HL-60 (cell line): ENCODE measurements around the gene SF3B3.

Experiments
- DNase-seq, 2 experiments: peaks; one replicate each; pipeline ENCODE4 v3.0.0-alpha.2; 2010 to 2020; ENCODE audit warnings: low read depth in 1 of 2, low spot score in 1 of 2
- H3K27ac ChIP-seq: fragments of 250-450 bp; sonication (Bioruptor Pico); replicated peaks from 2 replicates; pipeline ENCODE4 v1.5.1; 2020; ENCODE audit warnings: mild to moderate bottlenecking, moderate library complexity
- H3K27me3 ChIP-seq: fragments of 250-450 bp; sonication (Bioruptor Pico); 2 replicates; pipeline ENCODE4 v1.5.1; 2021; ENCODE audit warnings: mild to moderate bottlenecking, moderate library complexity; ENCODE audit not compliant: insufficient read depth, poor library complexity, severe bottlenecking
- H3K4me3 ChIP-seq: replicated peaks from 2 replicates; pipeline ENCODE4 v1.5.1; 2011; ENCODE audit warnings: mild to moderate bottlenecking, control low read depth, low read length; ENCODE audit not compliant: insufficient read depth
- GABPA ChIP-seq: IDR thresholded peaks from 2 replicates; pipeline ENCODE4 v1.6.1; 2012; ENCODE audit warnings: low read depth
- POLR2AphosphoS5 ChIP-seq: IDR thresholded peaks from 2 replicates; pipeline ENCODE4 v1.6.1; 2012; ENCODE audit warnings: low read depth
- SPI1 ChIP-seq: IDR thresholded peaks from 2 replicates; pipeline ENCODE4 v1.6.1; 2012; ENCODE audit warnings: low read depth, mild to moderate bottlenecking, borderline replicate concordance
- TF ChIP-seq, protein P1 (sequence below): IDR thresholded peaks from 2 replicates; pipeline ENCODE4 v1.6.1; 2012; ENCODE audit warnings: low read depth; ENCODE audit not compliant: insufficient replicate concordance
- TF ChIP-seq, protein P2 (sequence below): IDR thresholded peaks from one replicate; pipeline ENCODE4 v1.5.1; 2011; ENCODE audit warnings: low read length, control low read depth, inconsistent platforms; ENCODE audit not compliant: insufficient read depth

Gene SF3B3

DNA sequence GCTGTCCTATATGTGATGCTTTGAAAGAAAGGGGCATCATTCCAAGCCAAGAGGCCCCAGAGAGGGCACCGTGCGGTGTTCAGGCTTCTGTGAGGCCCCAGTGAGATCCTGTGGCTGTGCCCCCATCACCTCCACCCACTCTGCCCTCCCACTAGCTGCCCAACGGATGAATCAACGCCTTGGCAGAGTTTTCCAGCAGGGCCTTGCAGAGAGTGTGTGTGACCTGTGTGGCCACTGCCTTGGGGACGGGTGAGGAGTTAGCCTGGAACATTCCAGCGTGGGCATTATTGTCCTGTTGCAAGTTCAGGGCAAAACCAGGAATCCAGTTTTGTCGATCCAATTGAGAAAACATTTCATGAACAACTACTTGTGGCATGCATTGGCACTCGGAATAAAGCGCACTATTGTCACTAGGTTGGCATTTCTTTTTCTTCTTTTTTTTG, 53.7 kb downstream of the SF3B3 start:
- TF ChIP-seq GABPA = no peak
- TF ChIP-seq SPI1 = no peak
- TF ChIP-seq, protein P1, sequence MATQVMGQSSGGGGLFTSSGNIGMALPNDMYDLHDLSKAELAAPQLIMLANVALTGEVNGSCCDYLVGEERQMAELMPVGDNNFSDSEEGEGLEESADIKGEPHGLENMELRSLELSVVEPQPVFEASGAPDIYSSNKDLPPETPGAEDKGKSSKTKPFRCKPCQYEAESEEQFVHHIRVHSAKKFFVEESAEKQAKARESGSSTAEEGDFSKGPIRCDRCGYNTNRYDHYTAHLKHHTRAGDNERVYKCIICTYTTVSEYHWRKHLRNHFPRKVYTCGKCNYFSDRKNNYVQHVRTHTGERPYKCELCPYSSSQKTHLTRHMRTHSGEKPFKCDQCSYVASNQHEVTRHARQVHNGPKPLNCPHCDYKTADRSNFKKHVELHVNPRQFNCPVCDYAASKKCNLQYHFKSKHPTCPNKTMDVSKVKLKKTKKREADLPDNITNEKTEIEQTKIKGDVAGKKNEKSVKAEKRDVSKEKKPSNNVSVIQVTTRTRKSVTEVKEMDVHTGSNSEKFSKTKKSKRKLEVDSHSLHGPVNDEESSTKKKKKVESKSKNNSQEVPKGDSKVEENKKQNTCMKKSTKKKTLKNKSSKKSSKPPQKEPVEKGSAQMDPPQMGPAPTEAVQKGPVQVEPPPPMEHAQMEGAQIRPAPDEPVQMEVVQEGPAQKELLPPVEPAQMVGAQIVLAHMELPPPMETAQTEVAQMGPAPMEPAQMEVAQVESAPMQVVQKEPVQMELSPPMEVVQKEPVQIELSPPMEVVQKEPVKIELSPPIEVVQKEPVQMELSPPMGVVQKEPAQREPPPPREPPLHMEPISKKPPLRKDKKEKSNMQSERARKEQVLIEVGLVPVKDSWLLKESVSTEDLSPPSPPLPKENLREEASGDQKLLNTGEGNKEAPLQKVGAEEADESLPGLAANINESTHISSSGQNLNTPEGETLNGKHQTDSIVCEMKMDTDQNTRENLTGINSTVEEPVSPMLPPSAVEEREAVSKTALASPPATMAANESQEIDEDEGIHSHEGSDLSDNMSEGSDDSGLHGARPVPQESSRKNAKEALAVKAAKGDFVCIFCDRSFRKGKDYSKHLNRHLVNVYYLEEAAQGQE = no peak
- TF ChIP-seq, protein P2, sequence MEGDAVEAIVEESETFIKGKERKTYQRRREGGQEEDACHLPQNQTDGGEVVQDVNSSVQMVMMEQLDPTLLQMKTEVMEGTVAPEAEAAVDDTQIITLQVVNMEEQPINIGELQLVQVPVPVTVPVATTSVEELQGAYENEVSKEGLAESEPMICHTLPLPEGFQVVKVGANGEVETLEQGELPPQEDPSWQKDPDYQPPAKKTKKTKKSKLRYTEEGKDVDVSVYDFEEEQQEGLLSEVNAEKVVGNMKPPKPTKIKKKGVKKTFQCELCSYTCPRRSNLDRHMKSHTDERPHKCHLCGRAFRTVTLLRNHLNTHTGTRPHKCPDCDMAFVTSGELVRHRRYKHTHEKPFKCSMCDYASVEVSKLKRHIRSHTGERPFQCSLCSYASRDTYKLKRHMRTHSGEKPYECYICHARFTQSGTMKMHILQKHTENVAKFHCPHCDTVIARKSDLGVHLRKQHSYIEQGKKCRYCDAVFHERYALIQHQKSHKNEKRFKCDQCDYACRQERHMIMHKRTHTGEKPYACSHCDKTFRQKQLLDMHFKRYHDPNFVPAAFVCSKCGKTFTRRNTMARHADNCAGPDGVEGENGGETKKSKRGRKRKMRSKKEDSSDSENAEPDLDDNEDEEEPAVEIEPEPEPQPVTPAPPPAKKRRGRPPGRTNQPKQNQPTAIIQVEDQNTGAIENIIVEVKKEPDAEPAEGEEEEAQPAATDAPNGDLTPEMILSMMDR = no peak
- TF ChIP-seq POLR2AphosphoS5 = no peak
- no peak overlapping the region for H3K4me3 ChIP-seq
- no peak overlapping the region for H3K27ac ChIP-seq
- H3K27me3 ChIP-seq = no peaks in the 10 kb centered on the region
- DNase-seq = no peak

DNA sequence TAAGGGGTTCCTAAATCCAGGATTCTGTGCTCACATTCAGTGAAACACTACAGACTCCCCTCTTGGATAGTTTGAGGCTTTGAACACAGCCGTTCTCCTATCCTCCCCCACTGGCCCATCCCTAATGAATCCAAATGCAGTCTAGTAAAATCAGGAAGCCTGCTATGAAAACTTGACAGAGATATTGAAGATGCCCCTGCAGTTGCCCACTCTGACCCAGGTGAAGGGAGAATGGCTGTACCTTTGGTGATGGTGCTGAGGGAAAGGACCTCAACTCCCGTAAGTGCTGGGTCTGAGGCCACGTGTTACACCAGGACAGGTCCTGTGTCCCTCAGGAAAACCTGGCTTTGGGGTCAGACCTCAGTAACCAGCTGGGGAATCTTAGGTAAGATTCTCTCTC, 54.4 kb downstream of the SF3B3 start:
- Histone ChIP-seq H3K27me3 (no peaks in the 10 kb centered on the region), H3K27ac (no peak overlapping the region), H3K4me3 (no peak overlapping the region)
- DNase-seq = no peak
- TF ChIP-seq, protein P1 = no peak
- TF ChIP-seq GABPA = no peak
- TF ChIP-seq, protein P2 = no peak
- no peak for TF ChIP-seq SPI1
- no peak for TF ChIP-seq POLR2AphosphoS5

DNA sequence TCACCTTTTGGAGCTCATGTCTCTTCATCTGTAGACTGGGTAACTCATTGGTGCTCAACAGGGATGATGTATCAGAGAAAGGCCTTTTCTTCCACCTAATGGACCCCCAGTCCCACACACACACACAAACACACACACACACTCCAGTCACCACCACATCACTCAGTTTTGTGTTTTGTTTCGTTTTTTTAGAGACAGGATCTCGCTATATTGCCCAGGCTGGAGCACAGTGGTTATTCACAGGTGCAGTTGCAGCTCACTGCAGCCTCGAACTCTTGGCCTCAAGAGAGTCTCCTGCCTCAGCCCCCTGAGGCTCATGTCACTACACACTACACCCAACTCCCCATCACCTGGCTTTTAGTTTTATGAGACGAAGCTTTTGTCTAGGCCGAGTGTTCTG, 55.6 kb downstream of the SF3B3 start:
- DNase-seq = no peak
- TF ChIP-seq GABPA = no peak
- TF ChIP-seq, protein P1 = no peak
- Histone ChIP-seq H3K4me3 (no peak overlapping the region), H3K27me3 (no peaks in the 10 kb centered on the region), H3K27ac (no peak overlapping the region)
